ENCODE data around the gene BARHL1. TPM values are rescaled to one million over a fixed set of nuclear protein-coding genes. Genes with fewer than 3 reads are reported as not detected.

The BARHL1 gene
- polyA plus RNA-seq, 3 donors, result not detected

DNA sequence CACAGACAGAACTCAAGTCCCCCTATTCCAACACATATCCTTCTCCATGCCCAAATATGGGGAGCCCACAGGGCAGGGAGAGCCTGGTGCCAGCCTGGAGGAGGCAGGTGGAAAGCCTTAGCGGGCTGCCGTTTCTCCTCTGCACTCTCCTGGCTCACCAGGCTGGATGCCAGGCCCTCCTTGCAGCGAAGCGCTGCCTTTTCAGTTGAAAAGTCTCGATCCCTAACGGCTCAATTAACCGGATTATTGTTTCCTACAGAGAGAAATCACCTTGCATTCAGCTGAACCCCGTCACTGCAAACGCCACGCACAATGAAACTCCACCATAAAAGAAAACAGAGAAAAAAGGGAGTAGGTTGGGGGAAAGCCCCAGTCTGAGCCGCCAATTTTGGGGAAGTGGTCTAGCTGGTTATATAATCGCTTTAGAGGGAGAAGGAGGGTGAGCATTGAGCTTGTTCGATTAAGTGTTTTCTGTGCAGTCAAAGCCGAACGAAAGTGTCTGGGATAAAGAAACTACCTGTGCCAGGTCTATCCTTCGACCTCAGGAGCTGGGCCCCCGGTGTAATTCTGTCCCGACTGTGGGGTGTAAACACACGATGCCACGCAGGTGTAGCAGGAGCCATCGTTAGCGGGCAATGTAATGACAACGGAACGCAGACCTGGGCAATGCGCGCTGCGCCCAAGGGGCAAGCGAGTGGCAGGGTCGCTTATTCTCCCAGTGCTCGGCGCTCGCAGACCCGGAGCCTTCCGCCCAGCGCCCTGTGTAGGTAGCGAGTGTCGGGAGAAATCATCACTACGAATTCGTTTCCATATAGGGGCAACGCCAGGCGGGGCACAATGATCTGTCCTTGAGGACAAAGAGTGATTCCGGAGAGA, 3.8 kb downstream of the BARHL1 start:
- DNase-seq (ENCODE audit: low read depth in 3 of 3, low spot score in 2 of 3), result no peak

DNA sequence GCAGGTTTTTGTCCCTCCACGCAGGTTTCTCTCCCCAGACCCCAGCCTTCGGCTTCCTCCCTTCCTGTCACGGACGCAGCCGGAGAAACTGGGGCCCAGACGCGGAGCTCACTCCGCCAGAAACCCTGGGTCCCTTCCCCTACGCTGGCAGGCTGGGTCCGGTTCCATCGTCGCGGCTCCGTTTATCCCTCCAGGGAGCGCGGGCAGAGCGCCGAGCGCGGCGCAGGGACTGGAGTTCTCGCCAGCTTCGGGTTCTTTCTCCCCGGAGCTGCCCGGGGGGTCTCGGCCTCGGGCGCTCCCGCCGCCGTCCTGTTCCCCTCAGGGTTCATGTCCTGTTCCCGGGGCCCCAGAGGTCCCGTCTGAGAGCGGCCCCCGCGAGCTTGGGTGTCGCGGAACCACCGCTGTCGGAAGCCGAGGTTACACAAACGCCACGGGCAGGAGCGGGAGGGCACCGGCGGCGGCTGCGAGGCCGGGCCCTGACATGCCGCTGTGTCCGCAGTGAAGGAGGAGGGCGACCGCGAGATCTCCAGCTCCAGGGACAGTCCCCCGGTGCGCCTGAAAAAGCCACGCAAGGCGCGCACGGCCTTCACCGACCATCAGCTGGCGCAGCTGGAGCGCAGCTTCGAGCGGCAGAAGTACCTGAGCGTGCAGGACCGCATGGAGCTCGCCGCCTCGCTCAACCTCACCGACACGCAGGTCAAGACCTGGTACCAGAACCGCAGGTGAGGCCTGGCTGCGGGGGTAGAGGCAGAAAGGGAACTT, 4.6 kb downstream of the BARHL1 start:
- DNase-seq (ENCODE audit: low read depth in 3 of 3, low spot score in 2 of 3), result no peak

DNA sequence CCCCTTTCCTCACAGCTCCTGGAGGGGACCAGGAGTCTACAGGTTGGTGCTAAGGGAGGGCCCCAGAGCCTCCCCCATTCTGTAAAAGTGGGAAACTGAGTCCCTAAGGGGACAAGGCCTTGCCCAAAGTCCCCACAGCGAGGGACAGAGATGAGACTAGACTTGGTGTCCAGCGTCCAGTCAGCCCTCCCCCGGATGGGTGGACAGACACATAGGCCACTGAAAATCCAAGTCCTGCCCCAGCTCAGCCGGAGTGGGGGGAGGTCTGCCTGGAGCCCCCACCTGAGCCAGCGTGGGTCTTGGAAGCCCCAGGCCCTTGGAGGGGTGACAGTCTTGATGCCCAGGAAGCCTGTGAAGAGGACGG, 5.2 kb downstream of the BARHL1 start:
- DNase-seq (ENCODE audit: low read depth in 3 of 3, low spot score in 2 of 3), result no peak

DNA sequence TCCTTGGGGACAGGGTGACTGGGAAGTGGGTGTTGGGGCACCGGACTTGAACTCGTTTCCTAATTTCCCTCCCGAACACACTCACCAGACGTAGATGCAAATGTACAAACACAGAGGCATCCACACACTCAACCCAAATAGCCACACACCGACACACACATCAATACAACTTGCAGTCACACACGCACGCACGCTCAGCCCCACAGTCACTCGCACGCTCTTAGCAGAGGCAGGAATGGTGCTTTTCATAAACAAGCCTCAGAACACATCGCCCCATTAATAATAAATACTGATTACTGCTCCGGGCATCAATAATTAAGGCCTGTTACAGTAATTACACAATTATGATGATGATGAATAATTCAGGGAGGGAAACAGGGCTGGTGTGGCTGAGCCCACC, 5.7 kb downstream of the BARHL1 start:
- no peak for DNase-seq (ENCODE audit: low read depth in 3 of 3, low spot score in 2 of 3)

DNA sequence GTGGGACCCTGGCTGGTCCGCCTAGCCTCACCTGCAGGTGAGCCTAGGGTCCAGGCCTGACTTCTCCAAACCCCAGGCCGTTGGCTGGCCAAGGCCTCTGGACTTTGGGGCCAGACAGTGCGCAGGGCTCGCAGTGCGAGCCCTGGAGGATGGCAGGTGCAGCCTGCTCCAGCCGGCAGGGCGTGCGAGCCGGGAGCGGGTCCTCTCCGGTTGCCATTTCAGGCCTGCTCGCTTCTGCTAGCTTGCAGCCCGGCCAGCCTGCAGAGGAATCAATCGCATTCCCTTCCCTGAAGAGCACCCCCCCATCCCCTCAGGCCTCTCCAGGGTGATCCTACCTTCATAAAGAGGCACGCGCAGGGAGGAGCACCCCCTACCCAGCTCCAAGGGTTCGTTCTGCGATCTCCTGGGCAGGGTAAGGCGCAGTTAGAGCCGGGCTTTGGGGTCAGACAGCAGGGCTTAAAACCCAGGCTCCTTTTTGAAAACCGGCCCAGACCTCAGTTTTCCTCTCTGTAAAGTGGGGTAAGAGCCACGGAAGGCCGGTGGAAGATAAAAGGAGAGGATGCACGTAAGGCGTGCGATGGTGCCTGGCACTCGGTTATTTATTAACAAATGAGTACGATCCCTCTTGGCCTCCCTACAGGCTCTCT, 6.2 kb downstream of the BARHL1 start:
- no peak for DNase-seq (ENCODE audit: low read depth in 3 of 3, low spot score in 2 of 3)

DNA sequence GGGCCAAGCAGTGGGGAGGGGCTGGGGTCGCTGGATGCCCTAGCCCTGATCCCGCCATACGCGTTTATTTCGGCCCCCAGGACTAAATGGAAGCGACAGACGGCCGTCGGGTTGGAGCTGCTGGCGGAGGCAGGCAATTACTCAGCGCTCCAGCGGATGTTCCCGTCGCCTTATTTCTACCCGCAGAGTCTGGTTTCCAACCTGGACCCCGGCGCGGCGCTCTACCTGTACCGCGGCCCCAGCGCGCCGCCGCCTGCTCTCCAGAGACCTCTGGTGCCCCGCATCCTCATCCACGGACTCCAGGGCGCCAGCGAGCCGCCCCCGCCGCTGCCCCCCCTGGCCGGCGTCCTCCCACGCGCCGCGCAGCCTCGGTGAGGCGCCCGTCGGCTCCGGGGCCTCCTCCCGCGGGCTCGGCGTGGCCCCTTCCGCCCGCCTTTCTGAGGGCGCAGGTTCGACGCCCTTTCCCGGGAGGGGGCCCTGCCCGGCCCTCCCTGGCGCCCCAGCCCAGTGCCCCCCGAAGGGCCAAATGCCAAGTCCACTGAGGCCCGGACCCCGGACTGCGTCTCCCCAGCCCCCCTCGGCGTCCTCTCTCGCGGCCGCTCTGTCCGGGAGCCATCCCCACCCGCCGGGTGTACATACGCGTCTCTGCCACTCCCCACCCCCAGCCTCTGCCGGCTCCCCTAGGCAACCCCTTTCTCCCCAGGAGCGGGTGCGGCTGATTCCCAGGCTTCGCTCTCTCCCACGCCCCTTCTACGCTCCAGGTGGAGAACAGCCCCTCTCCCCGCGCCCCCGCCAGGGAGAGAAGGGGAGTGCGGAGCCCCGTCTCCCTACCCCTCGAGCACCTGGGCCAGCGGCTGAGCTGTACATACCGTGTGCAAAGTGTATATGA, 7.0 kb downstream of the BARHL1 start:
- DNase-seq (ENCODE audit: low read depth in 3 of 3, low spot score in 2 of 3), result no peak

DNA sequence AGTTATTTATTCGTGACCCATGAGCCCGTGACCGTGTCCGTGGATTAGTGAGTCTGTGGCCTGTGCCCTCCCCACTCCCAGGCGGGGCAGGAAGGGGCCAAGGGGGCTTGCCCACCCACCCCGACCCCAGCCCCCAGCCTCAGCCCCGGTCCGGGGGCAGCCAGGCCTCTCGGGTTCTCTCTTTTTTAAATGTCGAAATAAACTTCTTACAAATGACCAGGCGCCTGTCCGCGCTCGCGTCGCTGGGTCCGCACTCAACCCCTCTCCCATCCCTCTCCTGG, 7.6 kb downstream of the BARHL1 start:
- DNase-seq (ENCODE audit: low read depth in 3 of 3, low spot score in 2 of 3), result no peak

DNA sequence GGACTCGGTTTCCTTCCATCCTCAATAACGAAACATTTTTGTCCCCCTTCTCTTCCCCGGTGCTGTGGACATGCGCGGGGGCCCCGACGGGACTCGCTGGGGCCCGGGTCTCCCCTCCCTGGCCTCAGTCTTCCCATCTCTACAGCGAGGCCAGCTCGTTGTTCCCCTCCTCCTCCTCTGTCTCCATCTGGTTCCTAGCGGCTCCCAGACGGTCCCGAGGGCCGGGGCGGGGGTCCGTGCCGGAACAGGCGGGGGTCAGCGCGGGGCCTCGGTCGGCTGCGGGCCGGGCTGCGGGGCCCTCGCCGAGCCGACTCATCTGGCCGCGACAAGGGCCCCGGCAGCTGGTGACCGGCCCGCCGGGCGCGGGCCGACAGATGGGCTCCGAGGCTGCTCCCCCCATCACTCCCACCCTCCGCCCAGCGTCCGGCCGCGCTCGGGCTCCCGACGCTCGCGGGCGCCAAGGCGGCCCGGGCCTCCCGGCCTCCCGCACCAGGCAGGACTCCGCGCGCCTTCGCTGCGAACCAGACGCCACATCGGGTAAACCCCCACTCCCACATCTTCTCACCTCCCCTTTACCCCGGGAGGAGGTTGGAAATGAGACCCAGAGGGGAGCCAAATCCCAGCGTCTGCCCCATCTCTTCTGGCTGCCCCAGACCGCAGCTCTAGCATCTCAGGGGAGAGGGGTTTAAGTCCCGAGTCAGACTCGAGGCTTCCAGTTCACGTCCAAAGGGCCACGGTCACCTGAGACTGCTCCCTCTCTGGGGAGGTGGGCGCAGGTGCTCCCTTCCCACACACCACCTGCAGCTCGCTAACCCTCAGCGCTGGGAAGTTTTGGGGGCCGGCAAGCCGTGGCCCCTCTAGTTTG, 8.1 kb downstream of the BARHL1 start:
- no peak for DNase-seq (ENCODE audit: low read depth in 3 of 3, low spot score in 2 of 3)

DNA sequence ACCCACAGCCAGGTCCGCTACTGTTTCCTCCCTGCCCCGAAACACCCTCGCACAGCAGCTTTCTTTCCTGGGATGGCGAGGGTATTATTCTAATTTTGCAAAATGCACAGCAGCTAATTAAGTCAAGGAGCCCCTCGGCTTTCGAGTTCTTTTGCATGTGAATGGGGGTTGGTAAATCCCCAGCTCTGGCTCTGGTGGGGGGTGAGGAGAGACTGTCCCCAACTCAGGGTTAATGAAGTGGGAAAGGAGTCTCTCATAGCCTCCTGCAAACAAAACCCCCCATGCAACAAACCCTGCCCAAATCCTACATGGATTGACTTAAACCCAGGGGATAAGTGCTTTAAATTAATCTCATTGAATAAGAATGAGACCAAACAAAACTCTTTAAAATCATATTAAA, 8.8 kb downstream of the BARHL1 start:
- DNase-seq (ENCODE audit: low read depth in 3 of 3, low spot score in 2 of 3), result no peak

DNA sequence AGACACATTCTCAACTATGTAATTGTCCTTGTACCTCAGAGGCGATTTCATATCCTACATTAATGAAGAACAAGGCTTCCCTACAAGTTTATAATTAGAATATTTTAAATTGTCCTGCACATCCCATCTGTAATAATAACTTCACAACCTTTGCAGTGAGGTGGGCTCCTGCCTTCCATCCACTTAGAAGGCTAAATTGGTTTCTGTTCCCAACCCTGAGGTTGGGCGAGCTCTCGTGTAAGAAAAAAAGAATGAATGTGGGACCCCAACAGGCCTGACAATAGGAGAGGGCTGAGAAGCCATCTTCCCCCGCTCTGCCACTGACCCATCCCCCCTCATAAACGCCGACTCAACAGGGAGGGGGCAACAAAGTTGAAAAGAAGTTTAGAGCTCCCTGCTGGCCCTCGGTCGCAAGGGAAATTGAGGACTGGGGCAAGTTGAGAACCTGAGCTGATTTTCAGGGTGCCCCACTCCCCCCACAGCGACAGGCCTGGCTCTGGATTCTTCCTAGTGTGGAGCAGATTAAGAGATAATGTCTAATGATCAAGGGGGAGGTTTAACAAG, 9.4 kb downstream of the BARHL1 start:
- DNase-seq (ENCODE audit: low read depth in 3 of 3, low spot score in 2 of 3), result no peak

DNA sequence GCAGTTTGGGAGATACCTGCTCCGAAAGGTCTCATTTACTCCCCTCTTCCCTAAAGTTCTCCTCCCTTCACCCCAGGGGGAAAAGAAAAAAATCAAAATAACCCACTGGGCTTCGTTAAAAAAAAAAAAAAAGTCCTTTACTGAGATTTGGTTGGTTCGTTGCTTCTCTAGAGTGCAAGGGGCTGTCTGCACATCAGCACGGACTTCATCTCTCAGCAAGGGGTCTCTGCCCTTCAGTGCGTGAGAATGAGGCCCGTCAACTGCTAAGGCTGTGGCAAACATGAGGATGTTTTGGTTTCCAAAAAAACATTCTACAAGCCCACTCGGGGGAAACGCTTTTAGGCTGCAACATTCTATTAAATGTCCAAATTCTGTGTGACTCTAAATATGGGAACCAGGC, 10.0 kb downstream of the BARHL1 start:
- no peak for DNase-seq (ENCODE audit: low read depth in 3 of 3, low spot score in 2 of 3)

DNA sequence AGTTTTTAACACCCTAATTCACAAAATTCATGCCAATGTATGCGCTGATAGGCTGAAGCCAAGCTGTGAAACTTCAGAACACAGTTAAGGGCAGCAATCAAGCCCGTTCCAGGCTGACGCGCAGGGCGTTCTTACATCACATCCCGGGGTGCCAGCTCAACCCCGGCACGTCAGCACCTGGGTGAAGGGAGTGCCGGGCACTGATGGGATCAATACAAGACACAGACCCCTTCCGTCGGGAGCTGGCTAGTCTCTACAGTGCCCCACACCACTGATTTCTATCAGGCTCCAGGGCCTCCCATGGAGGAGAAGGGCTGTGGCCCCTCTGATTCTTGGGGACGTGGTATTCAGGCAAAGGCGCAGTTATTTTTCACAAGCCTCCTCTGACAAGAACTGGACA, 12.0 kb downstream of the BARHL1 start:
- no peak for DNase-seq (ENCODE audit: low read depth in 3 of 3, low spot score in 2 of 3)

DNA sequence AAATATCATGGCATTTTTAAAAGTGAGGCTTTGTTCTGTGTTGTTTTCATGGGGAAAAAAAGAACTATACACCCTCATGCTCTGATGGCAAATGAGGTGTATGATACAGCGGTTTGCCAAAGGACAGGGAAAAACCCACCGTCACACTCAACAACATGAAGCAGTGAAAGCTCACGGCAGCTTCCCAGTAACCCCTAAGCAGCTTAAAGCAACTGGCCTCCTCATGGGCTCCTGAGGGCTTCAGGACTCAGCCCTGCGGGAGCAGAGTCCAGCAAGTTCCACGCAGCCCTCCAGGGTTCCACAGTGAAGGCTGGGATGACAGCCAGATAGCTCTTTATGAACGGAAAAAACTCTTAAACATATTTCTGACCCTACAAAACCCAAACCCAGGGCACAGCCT, 12.9 kb downstream of the BARHL1 start:
- DNase-seq (ENCODE audit: low read depth in 3 of 3, low spot score in 2 of 3), result no peak

DNA sequence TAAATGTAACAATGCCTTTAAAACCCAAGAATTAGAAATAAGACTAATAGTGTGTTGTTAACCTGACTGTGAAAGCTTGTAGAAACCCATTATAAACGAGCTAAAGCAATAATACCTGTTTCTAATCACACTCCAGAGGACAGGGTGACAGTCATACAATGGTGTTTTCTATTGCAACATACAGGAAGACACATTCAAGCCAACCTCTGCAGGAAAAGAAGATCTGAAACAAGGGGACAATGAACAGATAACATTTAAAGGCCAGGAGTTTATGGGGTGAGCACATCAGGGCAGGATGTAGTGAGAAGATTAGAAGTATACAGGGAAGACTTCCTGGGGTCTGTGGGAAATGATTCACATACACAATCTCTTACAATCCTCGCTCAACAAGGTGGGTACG, 13.8 kb downstream of the BARHL1 start:
- no peak for DNase-seq (ENCODE audit: low read depth in 3 of 3, low spot score in 2 of 3)

DNA sequence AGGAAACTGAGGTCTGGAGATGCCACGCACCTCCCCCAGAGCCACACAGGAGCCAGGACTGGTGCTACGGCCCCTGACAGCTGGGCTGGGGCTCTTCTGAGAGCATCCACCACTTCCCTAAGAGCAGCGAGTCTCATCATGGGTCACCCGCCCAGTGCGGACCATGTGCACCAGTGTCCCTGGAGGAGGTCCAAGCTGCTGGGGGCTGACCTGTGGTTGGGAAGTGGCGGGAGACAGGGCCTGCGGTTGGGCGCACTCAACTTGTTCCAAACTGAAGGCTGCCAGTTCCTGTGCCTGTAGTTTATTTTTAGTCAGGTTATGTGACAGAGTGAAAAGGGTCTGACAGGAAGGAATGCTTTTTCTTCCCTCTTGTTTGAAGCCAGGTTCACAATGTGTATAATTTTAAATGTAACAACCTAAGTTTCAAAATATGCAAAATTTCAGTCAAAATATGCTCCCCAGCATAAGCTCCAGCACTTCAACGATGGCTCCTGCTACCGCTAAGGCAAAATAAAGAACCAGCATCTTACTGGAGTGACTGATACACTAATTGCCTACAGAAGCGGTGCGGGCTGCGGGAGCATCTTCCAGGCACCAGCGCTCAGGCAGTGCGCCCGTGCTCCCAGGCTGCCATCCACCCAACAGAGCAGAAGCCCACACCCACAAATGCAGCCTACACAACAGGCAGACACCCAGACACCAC, 14.8 kb downstream of the BARHL1 start:
- DNase-seq (ENCODE audit: low read depth in 3 of 3, low spot score in 2 of 3), result no peak

DNA sequence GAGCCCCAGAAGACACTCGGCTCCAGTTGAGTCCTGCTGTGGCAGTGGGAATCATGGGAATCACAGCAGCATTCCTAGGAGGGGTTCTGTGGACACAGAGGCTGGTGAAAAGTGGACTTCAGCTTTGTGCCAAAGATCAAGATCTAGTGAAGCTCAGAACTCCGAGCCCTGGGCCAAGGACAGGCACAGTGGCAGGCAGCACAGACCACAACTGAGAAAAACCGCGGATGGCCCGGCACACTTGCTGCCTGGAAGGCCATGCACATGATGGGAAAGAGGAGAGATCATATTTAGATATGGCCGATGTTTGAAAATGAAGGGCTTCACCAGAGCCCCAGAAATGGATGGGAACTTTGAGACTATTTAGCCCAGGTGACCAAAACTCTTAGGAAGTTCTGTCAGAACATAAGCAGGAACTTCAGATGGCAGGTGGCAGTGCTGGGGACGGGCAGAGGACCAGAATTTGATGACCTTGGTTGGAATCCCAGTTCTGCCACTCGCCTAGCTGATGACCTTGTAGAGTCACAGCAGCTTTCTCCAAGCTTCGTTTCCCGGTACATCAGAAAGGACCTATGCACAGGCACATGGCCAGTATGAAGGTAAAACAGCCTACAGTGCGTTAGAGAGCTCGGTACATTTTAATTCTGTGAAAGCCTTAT, 18.0 kb downstream of the BARHL1 start:
- DNase-seq (ENCODE audit: low read depth in 3 of 3, low spot score in 2 of 3), result no peak

DNA sequence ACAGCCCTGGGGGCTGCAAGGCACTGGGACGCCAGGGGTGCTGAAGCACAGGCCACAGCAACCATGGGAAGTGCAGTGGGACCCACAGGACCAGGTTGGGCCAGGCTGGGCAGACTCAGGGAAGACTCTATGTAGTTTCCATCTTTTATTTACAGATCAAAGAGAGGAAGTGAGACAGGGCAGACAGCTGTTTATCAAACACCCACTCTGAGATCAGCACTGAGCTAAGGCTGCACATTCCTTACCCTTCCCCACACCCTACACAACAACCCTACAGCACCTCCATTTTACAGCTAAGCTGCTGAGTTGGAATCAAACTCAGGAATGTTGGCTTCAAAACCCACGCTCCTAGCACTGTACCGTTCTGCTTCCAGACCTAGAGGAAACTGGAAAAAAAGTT, 19.8 kb downstream of the BARHL1 start:
- DNase-seq (ENCODE audit: low read depth in 3 of 3, low spot score in 2 of 3), result no peak

DNA sequence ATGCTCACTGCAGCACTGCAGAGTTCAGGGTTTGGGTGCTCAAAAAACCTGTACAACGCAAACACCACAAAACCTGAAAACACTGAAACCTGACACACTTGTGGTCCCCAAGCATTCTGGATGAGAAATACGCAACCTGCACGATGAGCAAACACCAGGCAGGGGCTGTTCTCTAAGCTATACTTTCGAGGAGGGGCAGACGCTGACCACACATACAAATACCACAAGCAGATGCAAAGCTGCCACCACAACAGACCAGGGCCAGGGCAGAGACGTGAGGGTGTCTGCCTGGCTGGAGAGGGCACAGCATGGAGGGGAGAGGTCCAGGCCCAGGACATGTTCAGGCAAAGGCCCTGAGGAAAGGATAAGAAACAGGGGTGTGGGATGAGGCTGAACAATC, 23.0 kb downstream of the BARHL1 start:
- no peak for DNase-seq (ENCODE audit: low read depth in 3 of 3, low spot score in 2 of 3)

DNA sequence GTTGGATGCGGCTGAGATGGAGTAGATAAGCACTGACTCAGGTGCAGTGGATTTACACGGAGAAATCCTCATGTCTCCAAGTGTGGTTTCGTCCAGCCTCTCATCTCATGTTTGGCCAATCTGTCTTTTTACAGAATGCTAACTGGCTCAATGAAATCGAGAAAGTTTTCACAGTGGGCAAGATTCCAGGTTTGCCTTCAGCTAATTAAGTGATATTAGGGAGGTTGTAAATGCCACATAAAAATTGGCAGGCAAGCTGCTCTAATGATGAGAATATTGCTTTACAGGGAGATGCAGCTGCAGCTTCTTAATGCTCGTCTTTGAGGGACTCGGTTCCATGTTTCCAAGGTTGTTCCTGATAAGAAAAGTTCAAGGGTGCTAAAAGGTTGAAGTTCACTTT, 23.7 kb downstream of the BARHL1 start:
- no peak for DNase-seq (ENCODE audit: low read depth in 3 of 3, low spot score in 2 of 3)
